Superior temporal gyrus (tissue), 1 donor: ENCODE results near the gene TMEM263.
"Not testable (repeated sequence)": the region's sequence is repeated elsewhere in the genome, so short reads cannot be mapped to it uniquely, and the experiment has no call there.

ENCODE experiments used
- DNase-seq: peaks from one replicate; pipeline ENCODE4 v3.0.0-alpha.2; 2016; ENCODE audit errors: extremely low spot score

The TMEM263 gene

DNA sequence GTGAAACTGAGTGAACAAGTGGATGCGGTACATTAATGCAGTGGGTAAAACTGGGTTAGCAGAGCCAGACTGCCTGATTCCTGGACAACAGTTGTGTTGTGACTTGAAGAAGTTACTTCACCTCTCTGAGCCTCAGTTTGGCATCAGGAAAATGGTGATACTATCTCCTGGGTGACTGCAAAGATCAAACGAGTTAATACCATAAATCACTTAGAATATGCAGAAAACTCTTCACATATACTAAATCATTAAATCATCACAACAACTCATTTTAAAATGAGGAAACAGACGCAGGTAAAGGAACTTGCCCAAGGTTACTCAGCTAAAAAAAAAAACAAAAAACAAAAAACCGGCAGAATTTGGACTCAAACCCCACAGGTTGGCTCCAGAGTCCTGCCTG is 30.4 kb downstream of the TMEM263 start:
- no peak for DNase-seq

DNA sequence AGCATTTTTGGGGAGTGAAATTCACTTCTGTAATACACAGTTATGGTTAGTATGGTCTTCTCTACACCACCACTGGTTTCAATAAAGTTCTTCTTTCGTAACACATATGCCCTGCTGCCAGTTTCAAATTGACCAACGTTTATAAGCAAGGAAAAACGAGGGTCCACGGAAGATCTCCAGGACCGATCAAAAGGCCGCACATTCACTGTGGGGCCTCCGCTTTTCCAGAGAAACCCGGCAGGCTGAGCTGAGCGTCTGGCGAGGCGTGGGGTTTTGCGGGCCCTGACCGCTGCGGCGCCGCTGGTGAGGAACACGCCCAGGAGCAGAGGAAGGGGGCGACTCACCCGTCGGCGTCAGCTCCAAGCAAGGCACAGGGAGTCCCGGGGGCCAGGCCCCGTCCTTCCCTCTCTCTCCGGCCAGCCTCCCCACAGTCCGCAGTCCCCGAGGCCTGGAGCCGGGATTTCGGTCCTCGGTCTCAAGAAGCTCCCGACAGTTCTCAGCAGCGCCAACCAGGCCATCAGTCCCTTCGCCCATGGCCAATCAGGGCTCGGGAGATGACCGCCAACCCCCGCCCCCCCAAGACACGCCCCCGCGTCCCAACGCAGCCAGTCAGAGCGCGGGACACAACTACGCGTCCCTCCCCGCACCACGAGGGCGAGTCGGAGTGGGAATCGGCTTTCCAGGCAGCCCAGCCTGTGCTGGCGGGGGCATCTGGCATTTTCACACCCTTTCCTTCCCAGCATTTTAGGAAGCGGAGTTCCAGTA is 31.1 kb downstream of the TMEM263 start, which contains the start of gene MTERF2:
TSS of gene MTERF2 (minus strand) at position 522 of the 765 bp plus-strand sequence. CDS start 8,432 bp downstream, outside the sequence.
- DNase-seq = peak; percentile 95

DNA sequence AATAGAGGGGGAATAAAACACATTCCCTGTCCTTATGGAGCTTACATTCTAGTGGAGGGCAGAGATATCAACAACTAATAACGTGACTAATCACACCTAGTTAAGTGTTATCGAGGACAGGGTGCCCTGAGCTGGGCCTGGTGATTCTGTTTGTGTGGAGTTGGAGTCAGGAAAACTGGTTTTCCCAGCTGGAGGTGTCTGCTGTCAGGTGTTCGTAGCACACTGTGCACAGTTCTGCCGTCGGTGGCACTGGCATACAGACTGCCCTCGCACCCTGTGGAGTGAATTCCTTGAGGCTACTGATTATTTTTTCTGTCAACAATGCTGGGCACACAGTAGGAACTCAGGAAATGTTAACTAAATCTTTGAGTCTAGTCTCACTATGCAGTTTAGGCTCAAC is 32.1 kb downstream of the TMEM263 start:
- no peak for DNase-seq

DNA sequence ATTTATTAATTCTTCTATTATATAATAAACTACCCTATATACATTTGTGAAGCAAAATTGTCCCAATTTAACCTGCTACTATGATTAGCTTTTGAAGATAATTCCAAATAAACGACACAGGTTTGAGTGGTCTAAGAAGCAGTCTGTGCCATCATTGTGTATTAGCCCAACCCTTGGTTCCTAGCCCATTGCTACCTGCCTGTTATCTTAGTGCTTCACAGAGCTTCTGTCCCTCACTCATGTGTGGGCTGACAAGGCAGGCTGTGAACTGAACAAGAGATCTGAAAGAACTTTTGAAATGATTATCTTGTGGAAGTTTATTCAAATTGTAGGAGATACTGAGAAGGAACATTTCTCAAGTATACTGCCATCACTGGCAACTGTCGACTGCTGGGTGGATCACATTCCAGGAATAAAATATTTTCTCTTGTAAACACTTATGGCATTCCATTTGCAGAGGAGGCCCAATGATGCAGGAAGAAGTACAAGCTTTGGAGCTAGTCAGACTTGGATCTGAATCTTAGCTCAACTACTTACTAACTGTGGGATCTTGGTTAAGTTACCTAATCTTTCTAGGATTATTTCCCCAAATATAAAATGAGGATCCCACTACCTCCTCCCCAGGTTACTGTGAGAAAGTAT is 39.0 kb downstream of the TMEM263 start:
- no peak for DNase-seq

DNA sequence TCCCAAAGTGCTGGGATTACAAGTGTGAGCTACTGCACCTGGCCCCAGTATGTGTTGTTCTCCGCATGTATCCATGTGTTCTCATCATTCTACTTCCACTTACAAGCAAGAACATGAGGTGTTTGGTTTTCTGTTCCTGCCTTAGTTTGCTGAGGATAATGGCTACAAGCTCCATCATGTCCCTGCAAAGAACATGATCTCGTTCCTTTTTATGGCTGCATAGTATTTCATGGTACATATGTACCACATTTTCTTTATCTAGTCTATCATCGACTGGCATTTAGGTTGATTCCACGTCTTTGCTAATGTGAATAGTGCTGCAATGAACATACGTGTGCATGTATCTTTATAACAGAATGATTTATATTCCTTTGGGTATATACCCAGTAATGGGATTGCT is 40.4 kb downstream of the TMEM263 start:
- not testable (repeated sequence) for DNase-seq

DNA sequence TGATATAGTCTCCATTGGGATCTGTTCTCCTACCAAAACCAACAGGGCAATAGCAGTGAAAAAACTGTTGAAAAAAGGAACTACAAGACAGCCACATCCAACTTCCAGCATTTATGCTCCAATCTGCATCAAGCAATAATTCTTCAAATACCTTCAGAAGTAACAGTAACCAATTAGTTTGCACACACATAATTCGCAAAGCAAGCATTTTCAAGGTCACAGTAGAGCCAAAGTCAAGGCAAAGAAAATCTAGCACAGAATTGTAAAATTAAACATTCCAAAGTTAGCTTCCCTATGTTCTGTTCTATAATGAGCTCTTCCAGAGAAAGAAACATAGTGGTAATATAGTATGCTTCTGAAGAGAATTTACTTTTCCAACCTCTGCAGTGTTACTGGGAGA is 42.2 kb downstream of the TMEM263 start:
- DNase-seq = no peak

DNA sequence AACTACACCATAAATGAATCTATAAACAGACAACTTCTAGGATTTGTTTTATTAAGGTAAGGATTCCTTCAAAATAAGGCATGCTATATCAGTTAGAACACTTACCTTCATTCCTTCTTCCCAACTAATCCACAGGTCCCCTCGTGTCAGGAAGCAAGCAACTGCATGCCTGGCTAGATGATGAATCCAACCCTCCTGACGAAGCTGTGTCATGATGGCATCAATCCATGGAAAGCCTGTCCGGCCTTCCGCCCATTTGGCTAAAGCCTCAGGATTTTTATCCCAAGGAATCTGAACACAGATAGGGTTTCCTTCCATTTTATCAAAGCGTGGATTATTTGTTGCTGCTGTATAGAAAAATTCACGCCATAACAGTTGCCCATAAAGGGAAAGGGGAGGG is 43.7 kb downstream of the TMEM263 start:
- no peak for DNase-seq

DNA sequence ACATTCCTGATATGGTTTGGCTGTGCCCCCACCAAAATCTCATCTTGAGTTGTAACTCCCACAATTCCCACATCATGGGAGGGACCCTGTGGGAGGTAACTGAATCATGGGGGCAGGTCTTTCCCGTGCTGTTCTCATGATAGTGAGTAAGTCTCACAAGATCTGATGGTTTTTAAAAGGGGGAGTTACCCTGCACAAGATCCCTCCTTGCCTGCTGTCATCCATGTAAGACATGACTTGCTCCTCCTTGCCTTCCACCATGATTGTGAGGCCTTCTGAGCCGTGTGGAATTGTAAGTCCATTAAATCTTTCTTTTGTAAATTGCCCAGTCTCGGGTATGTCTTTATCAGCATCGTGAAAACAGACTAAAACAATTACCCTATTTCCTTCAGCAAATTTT is 47.0 kb downstream of the TMEM263 start:
- DNase-seq = not testable (repeated sequence)

DNA sequence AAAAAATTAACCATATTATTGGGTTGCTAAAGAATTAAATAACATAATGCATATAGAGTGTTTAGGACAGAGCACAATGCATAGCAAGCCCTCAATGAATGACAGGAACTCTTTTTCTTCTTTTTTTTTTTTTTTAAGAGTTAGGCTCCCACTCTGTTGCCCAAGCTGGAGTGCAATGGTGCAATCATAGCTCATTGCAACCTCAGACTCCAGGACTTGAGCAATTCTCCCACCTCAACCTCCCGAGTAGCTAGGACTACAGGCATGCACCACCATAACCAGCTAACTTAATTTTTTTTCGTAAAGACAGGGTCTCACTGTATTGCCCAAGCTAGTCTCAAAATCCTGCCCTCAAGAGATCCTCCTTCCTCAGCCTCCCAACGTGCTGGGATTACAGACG is 51.7 kb downstream of the TMEM263 start:
- no peak for DNase-seq

DNA sequence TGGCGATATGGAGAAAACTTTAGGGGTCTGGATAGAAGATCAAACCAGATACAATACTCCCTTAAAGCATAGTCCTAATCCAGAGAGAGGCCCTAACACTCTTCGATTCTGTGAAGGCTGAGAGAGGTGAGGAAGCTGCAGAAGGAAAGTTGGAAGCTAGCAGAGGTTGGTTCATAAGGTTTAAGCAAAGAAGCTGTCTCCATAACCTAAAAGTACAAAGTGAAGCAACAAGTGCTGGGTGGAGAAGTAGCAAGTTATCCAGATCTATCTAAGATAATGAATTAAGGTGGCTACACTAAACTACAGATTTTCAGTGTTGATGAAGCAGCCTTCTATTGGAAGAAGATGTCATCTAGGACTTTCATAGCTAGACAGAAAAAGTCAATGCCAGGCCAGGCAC is 55.8 kb downstream of the TMEM263 start:
- no peak for DNase-seq

DNA sequence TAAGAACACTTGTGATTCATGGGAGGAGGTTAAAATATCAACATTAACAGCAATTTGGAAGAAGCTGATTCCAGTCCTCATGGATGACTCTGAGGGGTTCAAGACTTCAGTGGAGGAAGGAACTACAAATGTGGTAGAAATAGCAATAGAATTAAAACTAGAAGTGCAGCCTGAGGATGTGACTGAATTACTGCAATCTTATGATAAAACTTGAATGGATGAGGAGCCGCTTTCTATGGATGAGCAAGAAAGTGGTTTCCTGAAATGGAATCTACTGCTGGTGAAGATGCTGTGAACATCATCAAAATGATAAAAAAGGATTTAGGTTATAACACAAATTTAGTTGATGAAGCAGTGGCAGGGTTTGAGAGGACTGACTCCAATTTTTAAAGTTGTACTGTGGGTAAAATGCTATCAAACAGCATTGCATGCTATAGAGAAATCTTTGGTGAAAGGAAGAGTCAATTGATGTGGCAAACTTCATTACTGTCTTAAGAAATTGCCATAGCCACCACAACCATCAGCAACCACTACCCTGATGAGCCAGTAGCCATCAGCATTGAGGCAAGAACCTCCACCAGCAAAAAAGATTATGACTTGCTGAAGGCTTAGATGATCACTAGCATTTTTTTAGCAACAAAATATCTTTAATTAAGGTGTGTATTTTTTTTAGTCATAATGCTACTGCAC is 57.2 kb downstream of the TMEM263 start:
- DNase-seq = no peak

DNA sequence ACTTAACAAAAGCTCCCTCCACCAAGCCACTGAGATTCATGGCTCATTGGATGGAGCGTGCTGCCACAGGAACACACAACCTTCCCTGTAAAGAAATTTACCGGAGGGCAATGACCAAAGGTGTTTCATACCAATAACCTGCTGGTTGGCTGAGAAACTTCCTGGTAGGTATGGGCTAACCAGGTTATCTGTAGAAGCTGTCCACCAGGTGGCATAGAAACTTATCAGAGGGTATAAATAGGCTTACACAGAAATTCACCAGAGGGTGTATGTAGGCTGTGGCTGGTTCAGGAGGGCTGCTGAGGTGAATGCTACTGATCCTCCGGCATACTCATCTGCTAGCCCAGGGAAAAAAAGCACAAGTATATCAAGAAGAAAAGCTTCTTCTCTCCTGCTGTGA is 58.3 kb downstream of the TMEM263 start:
- no peak for DNase-seq

DNA sequence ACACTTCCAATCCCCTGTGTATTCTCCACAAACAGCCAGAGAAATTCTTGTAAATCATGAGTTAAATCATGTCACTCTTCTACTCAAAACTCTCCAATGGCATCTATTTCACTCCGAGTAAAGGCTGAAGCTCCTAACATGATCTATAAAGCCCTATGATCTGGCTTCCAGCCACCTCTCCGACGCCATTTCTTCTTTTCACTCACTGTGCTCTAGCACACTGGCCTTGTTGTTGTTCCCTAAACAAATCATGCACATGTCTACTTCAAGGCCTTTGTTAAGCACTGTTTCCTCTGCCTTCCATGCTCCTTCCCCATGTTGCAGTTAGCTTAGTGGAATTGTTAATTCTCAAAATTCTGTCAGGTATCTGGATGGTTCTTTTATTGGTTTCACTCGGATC is 61.3 kb downstream of the TMEM263 start:
- DNase-seq = no peak

DNA sequence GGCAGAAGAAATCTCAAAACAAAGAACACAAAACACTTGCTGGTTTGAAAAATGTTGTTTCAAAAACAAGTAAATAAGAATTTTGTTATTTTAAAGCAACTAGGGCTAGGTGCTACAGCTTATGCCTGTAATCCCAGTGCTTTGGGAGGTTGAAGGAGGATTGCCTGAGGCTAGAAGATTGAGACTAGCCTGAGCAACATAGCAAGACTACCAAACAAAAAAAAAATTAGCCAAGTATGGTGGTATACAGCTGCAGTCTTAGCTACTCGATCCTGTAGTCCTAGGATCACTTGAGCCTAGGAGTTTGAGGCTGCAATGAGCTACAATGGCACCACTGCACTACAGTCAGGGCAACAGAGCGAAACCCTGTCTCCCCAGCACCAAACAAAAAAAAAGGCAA is 63.8 kb downstream of the TMEM263 start:
- DNase-seq = no peak
